HepG2 (cell line): ENCODE measurements around the gene ZFPM1. TPM values are rescaled to one million over a fixed set of nuclear protein-coding genes. Genes with fewer than 3 reads are reported as not detected.
A peak's percentile ranks its signal among the peaks of the same experiment; 100 is the strongest.

Source experiments
- ARHGAP35 ChIP-seq: sonication (generic); formaldehyde crosslinking; IDR thresholded peaks from 2 replicates; pipeline ENCODE4 v1.9.0; 2022; ENCODE audit warnings: mild to moderate bottlenecking, inconsistent platforms, moderate library complexity, missing genetic modification reagents, borderline replicate concordance
- ARNTL ChIP-seq: sonication (generic); formaldehyde crosslinking; IDR thresholded peaks from 2 replicates; pipeline ENCODE4 v1.4.0; 2020; ENCODE audit warnings: mild to moderate bottlenecking, missing genetic modification reagents
- ATF1 ChIP-seq: IDR thresholded peaks from 2 replicates; pipeline ENCODE4 v1.6.1; 2016; ENCODE audit warnings: mild to moderate bottlenecking, control low read depth
- BORCS8-MEF2B ChIP-seq: sonication (generic); formaldehyde crosslinking; IDR thresholded peaks from 2 replicates; pipeline ENCODE4 v1.8.0; 2022; ENCODE audit warnings: mild to moderate bottlenecking, missing genetic modification reagents
- CBX5 ChIP-seq: sonication (generic); formaldehyde crosslinking; IDR thresholded peaks from 2 replicates; pipeline ENCODE4 v1.4.0; 2020; ENCODE audit warnings: missing genetic modification reagents, borderline replicate concordance
- CENPX ChIP-seq: sonication (generic); formaldehyde crosslinking; IDR thresholded peaks from 2 replicates; pipeline ENCODE4 v1.9.0; 2021; ENCODE audit warnings: mild to moderate bottlenecking, missing genetic modification reagents, moderate library complexity
- HCFC1 ChIP-seq: fragments of 150-350 bp; IDR thresholded peaks from 2 replicates; pipeline ENCODE4 v1.6.1; 2014; ENCODE audit warnings: low read depth, low read length
- KLF6 ChIP-seq: IDR thresholded peaks from 2 replicates; pipeline ENCODE4 v1.8.0; 2016; ENCODE audit warnings: missing biosample characterization, missing genetic modification reagents
- NAIF1 ChIP-seq: sonication (generic); formaldehyde crosslinking; IDR thresholded peaks from 2 replicates; pipeline ENCODE4 v1.5.0; 2020; ENCODE audit warnings: mild to moderate bottlenecking, missing genetic modification reagents, borderline replicate concordance
- NR1H2 ChIP-seq: sonication (generic); formaldehyde crosslinking; IDR thresholded peaks from 2 replicates; pipeline ENCODE4 v1.8.1; 2022; ENCODE audit warnings: low read depth, missing genetic modification reagents, borderline replicate concordance
- PAX8 ChIP-seq: sonication (generic); formaldehyde crosslinking; IDR thresholded peaks from 2 replicates; pipeline ENCODE4 v1.8.0; 2022; ENCODE audit warnings: mild to moderate bottlenecking, missing genetic modification reagents, borderline replicate concordance
- SMC3 ChIP-seq: IDR thresholded peaks from 2 replicates; pipeline ENCODE4 v1.6.1; 2011; ENCODE audit warnings: low read length, improper control_type of control experiment
- THYN1 ChIP-seq: sonication (generic); formaldehyde crosslinking; IDR thresholded peaks from 2 replicates; pipeline ENCODE4 v1.8.1; 2023; ENCODE audit warnings: low read depth, mild to moderate bottlenecking, moderate library complexity, missing genetic modification reagents, borderline replicate concordance
- ZBTB1 ChIP-seq: sonication (generic); formaldehyde crosslinking; IDR thresholded peaks from 2 replicates; pipeline ENCODE4 v1.4.0; 2020; ENCODE audit warnings: missing genetic modification reagents, borderline replicate concordance
- ZBTB8A ChIP-seq: sonication (generic); formaldehyde crosslinking; IDR thresholded peaks from 2 replicates; pipeline ENCODE4 v1.4.0; 2020; ENCODE audit warnings: mild to moderate bottlenecking, low read depth, missing genetic modification reagents, borderline replicate concordance
- ZMYM2 ChIP-seq: sonication (generic); formaldehyde crosslinking; IDR thresholded peaks from 2 replicates; pipeline ENCODE4 v1.8.0; 2022; ENCODE audit warnings: mild to moderate bottlenecking, missing genetic modification reagents
- ZNF276 ChIP-seq: sonication (generic); formaldehyde crosslinking; IDR thresholded peaks from 2 replicates; pipeline ENCODE4 v1.4.0; 2020; ENCODE audit warnings: mild to moderate bottlenecking, low read depth, missing genetic modification reagents
- ZNF550 ChIP-seq: sonication (generic); formaldehyde crosslinking; IDR thresholded peaks from 2 replicates; pipeline ENCODE4 v1.4.0; 2020; ENCODE audit warnings: mild to moderate bottlenecking, missing genetic modification reagents, borderline replicate concordance
- ZNF552 ChIP-seq: sonication (generic); formaldehyde crosslinking; IDR thresholded peaks from 2 replicates; pipeline ENCODE4 v1.9.0; 2022; ENCODE audit warnings: missing genetic modification reagents, mild to moderate bottlenecking, borderline replicate concordance
- ZNF674 ChIP-seq: sonication (generic); formaldehyde crosslinking; IDR thresholded peaks from 2 replicates; pipeline ENCODE4 v1.5.0; 2020; ENCODE audit warnings: low read depth, mild to moderate bottlenecking, missing genetic modification reagents
- ZSCAN25 ChIP-seq: sonication (generic); formaldehyde crosslinking; IDR thresholded peaks from 2 replicates; pipeline ENCODE4 v1.8.0; 2022; ENCODE audit warnings: mild to moderate bottlenecking, missing genetic modification reagents
- polyA plus RNA-seq, 8 experiments: library from polyadenylated mRNA; depleted of rRNA in 3 of 8; stranded (reverse) in 7 of 8; unstranded in 1 of 8; fragments of >200 nt; fragmentation: Illumina TruSeq in 4 of 8; extraction: Trizol in 4 of 8; gene quantifications; 2 replicates each; pipeline versions ENCODE4 v1.2.1 to v1.2.3, GENCODE V29; 2011 to 2016; ENCODE audit warnings: low read depth in 4 of 8, missing spikeins in 1 of 8, mixed read lengths in 1 of 8; ENCODE audit not compliant: insufficient read depth in 1 of 8
- total RNA-seq, 5 experiments: library from RNA; depleted of rRNA; stranded (reverse); fragments of >200 nt; fragmentation: Illumina TruSeq; extraction: Trizol; gene quantifications; 2 replicates each; pipeline ENCODE4 v1.2.3, GENCODE V29; 2016; ENCODE audit warnings: low read depth in 1 of 5
- TF ChIP-seq, protein P1 (sequence below): IDR thresholded peaks from 2 replicates; pipeline ENCODE4 v1.6.1; 2016; ENCODE audit warnings: mild to moderate bottlenecking
- TF ChIP-seq, protein P2 (sequence below): sonication (generic); formaldehyde crosslinking; IDR thresholded peaks from 2 replicates; pipeline ENCODE4 v1.5.0; 2020; ENCODE audit warnings: missing genetic modification reagents, mild to moderate bottlenecking, borderline replicate concordance

The ZFPM1 gene
- total and polyA plus RNA-seq, 2 of the 13 experiments (the other 11 are each of a cell fraction or from before 2014, with no cell fraction given) = 1.3 to 3.8 TPM

- TF ChIP-seq CENPX (CRISPR knock-in tag) = no peak
- TF ChIP-seq HCFC1 = no peak
- TF ChIP-seq ZSCAN25 (CRISPR knock-in tag) = peak; percentile 76; the same call in 1 of the 2 replicates
- no peak for TF ChIP-seq NAIF1
- TF ChIP-seq CBX5 (CRISPR knock-in tag) = peak; percentile 80; the same call in 1 of the 2 replicates
- peak; percentile 99 for TF ChIP-seq BORCS8-MEF2B (CRISPR knock-in tag)
- TF ChIP-seq, protein P1, sequence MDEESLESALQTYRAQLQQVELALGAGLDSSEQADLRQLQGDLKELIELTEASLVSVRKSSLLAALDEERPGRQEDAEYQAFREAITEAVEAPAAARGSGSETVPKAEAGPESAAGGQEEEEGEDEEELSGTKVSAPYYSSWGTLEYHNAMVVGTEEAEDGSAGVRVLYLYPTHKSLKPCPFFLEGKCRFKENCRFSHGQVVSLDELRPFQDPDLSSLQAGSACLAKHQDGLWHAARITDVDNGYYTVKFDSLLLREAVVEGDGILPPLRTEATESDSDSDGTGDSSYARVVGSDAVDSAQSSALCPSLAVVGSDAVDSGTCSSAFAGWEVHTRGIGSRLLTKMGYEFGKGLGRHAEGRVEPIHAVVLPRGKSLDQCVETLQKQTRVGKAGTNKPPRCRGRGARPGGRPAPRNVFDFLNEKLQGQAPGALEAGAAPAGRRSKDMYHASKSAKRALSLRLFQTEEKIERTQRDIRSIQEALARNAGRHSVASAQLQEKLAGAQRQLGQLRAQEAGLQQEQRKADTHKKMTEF (CRISPR knock-in tag) = peak; percentile 78
- TF ChIP-seq SMC3 = no peak
- TF ChIP-seq ZNF276 = peak; percentile 94
- peak; percentile 83 for TF ChIP-seq ZMYM2 (CRISPR knock-in tag)
- 0 out of 2 replicates have a peak, but pooled peaks have one; percentile 42 for TF ChIP-seq ZNF550 (CRISPR knock-in tag)
- peak; percentile 87 for TF ChIP-seq ARHGAP35
- TF ChIP-seq ATF1 (CRISPR knock-in tag) = no peak
- TF ChIP-seq PAX8 (CRISPR knock-in tag) = peak; percentile 97; the same call in 1 of the 2 replicates
- TF ChIP-seq, protein P2, sequence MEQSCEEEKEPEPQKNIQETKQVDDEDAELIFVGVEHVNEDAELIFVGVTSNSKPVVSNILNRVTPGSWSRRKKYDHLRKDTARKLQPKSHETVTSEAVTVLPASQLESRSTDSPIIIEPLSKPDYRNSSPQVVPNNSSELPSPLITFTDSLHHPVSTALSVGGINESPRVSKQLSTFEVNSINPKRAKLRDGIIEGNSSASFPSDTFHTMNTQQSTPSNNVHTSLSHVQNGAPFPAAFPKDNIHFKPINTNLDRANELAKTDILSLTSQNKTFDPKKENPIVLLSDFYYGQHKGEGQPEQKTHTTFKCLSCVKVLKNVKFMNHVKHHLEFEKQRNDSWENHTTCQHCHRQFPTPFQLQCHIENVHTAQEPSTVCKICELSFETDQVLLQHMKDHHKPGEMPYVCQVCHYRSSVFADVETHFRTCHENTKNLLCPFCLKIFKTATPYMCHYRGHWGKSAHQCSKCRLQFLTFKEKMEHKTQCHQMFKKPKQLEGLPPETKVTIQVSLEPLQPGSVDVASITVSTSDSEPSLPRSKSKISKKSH (CRISPR knock-in tag) = peak; percentile 99
- TF ChIP-seq ARNTL = peak; percentile 99
- no peak for TF ChIP-seq NR1H2
- TF ChIP-seq ZBTB8A (CRISPR knock-in tag) = peak; percentile 88; the same call in 1 of the 2 replicates
- TF ChIP-seq KLF6 = peak; percentile 90
- 0 out of 2 replicates have a peak, but pooled peaks have one; percentile 54 for TF ChIP-seq ZNF674 (CRISPR knock-in tag)
- TF ChIP-seq THYN1 = 0 out of 2 replicates have a peak, but pooled peaks have one; percentile 57
- peak; percentile 77; the same call in 1 of the 2 replicates for TF ChIP-seq ZNF552
- TF ChIP-seq ZBTB1 (CRISPR knock-in tag) = no peak
These were observed 431 bp upstream of the ZFPM1 start (continued) for GRCh38 chr16:88452482-88453216.
